Colonic mucosa (tissue), 4 donors: Measurements from ENCODE around the gene ZBP1. TPM values are rescaled to one million over a fixed set of nuclear protein-coding genes. Genes with fewer than 3 reads are reported as not detected.
A peak's percentile ranks its signal among the peaks of the same experiment; 100 is the strongest.

Experiments used
- DNase-seq: peaks from one replicate; pipeline ENCODE4 v3.0.0-alpha.2; 2020
- H3K27ac ChIP-seq: fragments of 200-600 bp; one replicate; pipeline ENCODE4 v1.8.0; 2021
- H3K27me3 ChIP-seq: fragments of 200-600 bp; one replicate; pipeline ENCODE4 v1.8.0; 2021
- H3K36me3 ChIP-seq: fragments of 200-600 bp; one replicate; pipeline ENCODE4 v1.8.0; 2021
- H3K4me1 ChIP-seq: fragments of 200-600 bp; one replicate; pipeline ENCODE4 v1.8.0; 2021; ENCODE audit warnings: mild to moderate bottlenecking
- H3K4me3 ChIP-seq: fragments of 200-600 bp; one replicate; pipeline ENCODE4 v1.8.0; 2021
- H3K9ac ChIP-seq, 2 donors: one replicate each; pipeline ENCODE4 v1.7.0; 2013; ENCODE audit warnings: control low read depth in 2 of 2, low read depth in 2 of 2, low read length in 2 of 2
- H3K9me3 ChIP-seq: fragments of 200-600 bp; one replicate; pipeline ENCODE4 v1.8.0; 2021
- intact Hi-C: fragments of 100-400 bp; cut with DNase I; formaldehyde crosslinking; loops from one replicate; pipeline ENCODE4 v1.14.1; 2022
- total RNA-seq, 2 donors: library from RNA; stranded (reverse); fragmentation: NEBNext Ultra II Directional in 1 of 2; extraction: Animal tissue kit (Norgen Biotek cat#: 25700) in 1 of 2; gene quantifications; one replicate each; pipeline ENCODE4 v1.2.1, GENCODE V29; 2021
- TF ChIP-seq, protein P1 (sequence below): fragments of 200-600 bp; IDR thresholded peaks from one replicate; pipeline ENCODE4 v1.8.0; 2022; ENCODE audit warnings: antibody characterized with exemption, mild to moderate bottlenecking
- donor health status: healthy.
- donor health status: DM: no; HTN: no; CAD: no.
- donor health status: DM: no; HTN: no; CAD: no.

Gene ZBP1
- total RNA-seq, 2 donors from 2014 or later: 2.7 to 3.4 TPM

- TF ChIP-seq, protein P1, sequence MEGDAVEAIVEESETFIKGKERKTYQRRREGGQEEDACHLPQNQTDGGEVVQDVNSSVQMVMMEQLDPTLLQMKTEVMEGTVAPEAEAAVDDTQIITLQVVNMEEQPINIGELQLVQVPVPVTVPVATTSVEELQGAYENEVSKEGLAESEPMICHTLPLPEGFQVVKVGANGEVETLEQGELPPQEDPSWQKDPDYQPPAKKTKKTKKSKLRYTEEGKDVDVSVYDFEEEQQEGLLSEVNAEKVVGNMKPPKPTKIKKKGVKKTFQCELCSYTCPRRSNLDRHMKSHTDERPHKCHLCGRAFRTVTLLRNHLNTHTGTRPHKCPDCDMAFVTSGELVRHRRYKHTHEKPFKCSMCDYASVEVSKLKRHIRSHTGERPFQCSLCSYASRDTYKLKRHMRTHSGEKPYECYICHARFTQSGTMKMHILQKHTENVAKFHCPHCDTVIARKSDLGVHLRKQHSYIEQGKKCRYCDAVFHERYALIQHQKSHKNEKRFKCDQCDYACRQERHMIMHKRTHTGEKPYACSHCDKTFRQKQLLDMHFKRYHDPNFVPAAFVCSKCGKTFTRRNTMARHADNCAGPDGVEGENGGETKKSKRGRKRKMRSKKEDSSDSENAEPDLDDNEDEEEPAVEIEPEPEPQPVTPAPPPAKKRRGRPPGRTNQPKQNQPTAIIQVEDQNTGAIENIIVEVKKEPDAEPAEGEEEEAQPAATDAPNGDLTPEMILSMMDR: no peak
- Histone ChIP-seq H3K9me3 (no peaks in the 10 kb centered on the region), H3K27ac (no peak overlapping the region), H3K36me3 (no peaks in the 10 kb centered on the region), H3K4me1 (peaks cover 12% of the 10 kb centered on the region), H3K27me3 (no peaks in the 10 kb centered on the region), H3K9ac (peak overlapping the region in 1 of 2 donors; percentile 80), H3K4me3 (no peak overlapping the region)
- intact Hi-C loops: loop anchor here (10.0 kb wide), 2 partner anchors 217 to 583 kb away; no protein-coding TSS in a partner anchor
- no peak for DNase-seq
Observed at GRCh38 chr20:57591289-57592229, 28.7 kb downstream of the ZBP1 start.

GRCh38 chr20:57590485-57591288 is 29.5 kb downstream of the ZBP1 start:
- no peaks in the 10 kb centered on the region for H3K27me3 ChIP-seq
- H3K4me3 ChIP-seq: no peak overlapping the region
- peak overlapping the region; percentile 68 for H3K27ac ChIP-seq
- H3K4me1 ChIP-seq: peaks cover 12% of the 10 kb centered on the region
- intact Hi-C loops: loop anchor here (10.0 kb wide), 2 partner anchors 216 to 584 kb away; no protein-coding TSS in a partner anchor
- no peaks in the 10 kb centered on the region for H3K36me3 ChIP-seq
- H3K9me3 ChIP-seq: no peaks in the 10 kb centered on the region
- peak overlapping the region in 1 of 2 donors; percentile 80 for H3K9ac ChIP-seq
- no peak for DNase-seq
- TF ChIP-seq, protein P1: no peak

DNA sequence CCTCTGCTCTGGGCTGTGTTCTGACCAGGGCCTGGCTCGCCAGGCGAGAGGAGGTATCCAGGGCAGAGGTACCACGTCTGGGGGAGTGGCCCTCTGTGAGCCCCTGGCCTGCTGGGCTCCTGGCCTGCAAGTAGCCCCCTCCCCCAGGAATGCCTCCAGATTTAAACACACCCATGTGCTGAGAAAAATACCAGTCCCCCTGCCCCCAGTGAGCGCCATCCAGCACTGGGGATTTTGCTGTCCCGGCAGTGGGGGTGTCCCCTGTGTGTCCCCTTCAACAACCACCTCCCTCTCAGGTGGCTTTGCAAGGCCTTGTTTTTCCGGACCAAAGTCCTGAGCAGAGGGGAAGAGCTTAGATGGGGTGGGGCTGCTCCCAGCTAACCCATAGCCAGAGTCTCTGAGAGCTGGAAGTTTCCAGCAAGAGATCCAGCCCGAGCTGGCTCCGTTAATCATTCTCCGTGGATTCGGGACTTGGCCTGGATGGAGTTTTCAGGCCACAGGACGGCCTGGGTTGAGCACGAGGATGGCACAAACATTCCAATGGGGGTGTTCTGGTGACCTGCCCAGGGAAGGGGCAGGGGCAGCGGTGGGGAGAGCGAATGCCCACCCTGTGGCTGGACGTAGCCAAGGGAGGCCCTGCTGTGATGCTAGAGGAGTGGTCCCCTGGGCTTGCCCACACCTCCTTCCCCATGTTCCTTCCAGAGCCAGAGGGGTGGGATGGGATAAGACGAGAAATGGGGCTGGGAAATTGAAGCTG is 30.3 kb downstream of the ZBP1 start:
- Histone ChIP-seq H3K27me3 (no peaks in the 10 kb centered on the region), H3K4me3 (no peak overlapping the region), H3K36me3 (no peaks in the 10 kb centered on the region), H3K27ac (peak overlapping the region; percentile 68), H3K9ac (peak overlapping the region; percentile 65 to 80), H3K4me1 (peaks cover 12% of the 10 kb centered on the region), H3K9me3 (no peaks in the 10 kb centered on the region)
- DNase-seq: peak; percentile 85
- TF ChIP-seq, protein P1: no peak
- intact Hi-C loops: loop anchor here (10.0 kb wide), 2 partner anchors 215 to 585 kb away; no protein-coding TSS in a partner anchor

DNA sequence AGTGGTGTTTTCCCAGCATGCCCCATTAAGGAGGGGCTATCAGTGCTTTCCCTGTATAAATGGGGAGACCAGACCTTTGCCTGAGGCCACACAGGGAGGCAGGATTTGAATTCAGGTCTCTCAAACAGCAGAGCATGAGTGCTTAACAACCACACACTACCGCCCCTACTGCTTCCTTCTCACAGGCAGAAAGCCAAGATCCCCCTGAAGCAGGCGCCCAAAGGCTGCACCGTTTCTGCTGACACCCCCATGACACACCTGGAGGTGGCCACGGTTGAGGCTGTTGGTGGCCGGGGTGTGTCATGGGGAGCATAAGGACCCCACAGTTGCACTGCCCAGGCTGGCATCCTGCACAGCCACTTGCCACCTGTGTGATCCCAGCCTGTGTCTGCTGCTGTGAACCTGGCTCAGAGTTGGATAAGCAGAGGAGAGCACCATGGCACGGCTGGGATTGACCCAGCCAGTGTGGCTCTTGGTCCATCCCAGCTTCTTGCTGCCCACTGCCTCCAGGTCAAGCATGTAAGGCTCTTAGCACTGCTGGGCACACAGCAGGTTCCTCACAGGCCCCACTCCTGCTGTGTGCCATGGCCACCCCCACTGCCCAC is 31.0 kb downstream of the ZBP1 start:
- no peak for DNase-seq
- H3K36me3 ChIP-seq: no peaks in the 10 kb centered on the region
- peak overlapping the region; percentile 68 for H3K27ac ChIP-seq
- no peak overlapping the region for H3K4me3 ChIP-seq
- no peaks in the 10 kb centered on the region for H3K27me3 ChIP-seq
- intact Hi-C loops: no loop called here
- peak overlapping the region; percentile 65 to 80 for H3K9ac ChIP-seq
- no peaks in the 10 kb centered on the region for H3K9me3 ChIP-seq
- TF ChIP-seq, protein P1: no peak
- peaks cover 12% of the 10 kb centered on the region for H3K4me1 ChIP-seq
